Measurements from ENCODE around the gene LRRK1.

The LRRK1 gene

GRCh38 chr15:101023501-101024072 is 104.4 kb downstream of the LRRK1 start:
- DNase-seq (ENCODE audit: low spot score): no peak

- no peak for DNase-seq (ENCODE audit: low spot score)
Observed at GRCh38 chr15:101024073-101024695, 105.0 kb downstream of the LRRK1 start.

- DNase-seq (ENCODE audit: low spot score): no peak
Observed at GRCh38 chr15:101024706-101025500, 105.7 kb downstream of the LRRK1 start.

- no peak for DNase-seq (ENCODE audit: low spot score)
Observed at GRCh38 chr15:101025501-101025885, 106.3 kb downstream of the LRRK1 start.

- DNase-seq (ENCODE audit: low spot score): no peak
Observed at GRCh38 chr15:101025896-101026631, 106.9 kb downstream of the LRRK1 start.

- no peak for DNase-seq (ENCODE audit: low spot score)
Observed at GRCh38 chr15:101026656-101027272, 107.6 kb downstream of the LRRK1 start.

- no peak for DNase-seq (ENCODE audit: low spot score)
Observed at GRCh38 chr15:101027273-101027901, 108.2 kb downstream of the LRRK1 start.

GRCh38 chr15:101027920-101028319 is 108.8 kb downstream of the LRRK1 start:
- DNase-seq (ENCODE audit: low spot score): no peak

- DNase-seq (ENCODE audit: low spot score): no peak
Observed at GRCh38 chr15:101028321-101028720, 109.2 kb downstream of the LRRK1 start.

- no peak for DNase-seq (ENCODE audit: low spot score)
Observed at GRCh38 chr15:101028772-101029438, 109.7 kb downstream of the LRRK1 start.

- DNase-seq (ENCODE audit: low spot score): no peak
Observed at GRCh38 chr15:101029971-101030661, 111.0 kb downstream of the LRRK1 start.

GRCh38 chr15:101031213-101031612 is 112.1 kb downstream of the LRRK1 start:
- DNase-seq (ENCODE audit: low spot score): no peak

GRCh38 chr15:101033801-101034200 is 114.6 kb downstream of the LRRK1 start:
- no peak for DNase-seq (ENCODE audit: low spot score)

GRCh38 chr15:101035611-101036010 is 116.5 kb downstream of the LRRK1 start:
- no peak for DNase-seq (ENCODE audit: low spot score)

GRCh38 chr15:101036189-101036588 is 117.0 kb downstream of the LRRK1 start:
- no peak for DNase-seq (ENCODE audit: low spot score)

GRCh38 chr15:101037090-101037830 is 118.1 kb downstream of the LRRK1 start:
- no peak for DNase-seq (ENCODE audit: low spot score)

- no peak for DNase-seq (ENCODE audit: low spot score)
Observed at GRCh38 chr15:101038327-101039003, 119.3 kb downstream of the LRRK1 start.

GRCh38 chr15:101039461-101039860 is 120.3 kb downstream of the LRRK1 start:
- no peak for DNase-seq (ENCODE audit: low spot score)

GRCh38 chr15:101042320-101042719 is 123.2 kb downstream of the LRRK1 start:
- DNase-seq (ENCODE audit: low spot score): no peak
